GM19328 (cell line): ENCODE results near the gene TBC1D17.

Experiments used
- ATAC-seq: cut with Tn5 transposase; IDR thresholded peaks from one replicate; pipeline ENCODE4 v1.9.1; 2021; ENCODE audit warnings: mild to moderate bottlenecking, moderate library complexity; ENCODE audit not compliant: unreplicated experiment

The TBC1D17 gene

DNA sequence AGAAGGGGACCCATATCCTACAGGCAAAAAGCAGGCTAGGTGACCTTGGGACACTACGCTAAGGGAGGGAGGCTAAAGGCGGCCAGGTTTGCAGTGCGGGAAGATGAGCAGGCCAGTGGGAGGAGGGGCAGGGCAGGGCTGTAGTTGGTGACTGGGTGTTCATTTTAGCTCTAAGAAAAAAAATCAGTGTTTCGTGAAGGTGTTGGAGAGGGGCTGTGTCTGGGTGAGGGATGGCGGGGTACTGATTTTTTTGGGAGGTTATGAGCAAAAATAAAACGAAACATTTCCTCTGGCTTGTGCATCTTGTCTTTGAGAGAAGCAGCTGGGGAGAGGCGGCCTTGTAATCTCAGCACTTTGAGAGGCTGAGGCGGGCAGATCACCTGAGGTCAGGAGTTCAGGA is 56.1 kb downstream of the TBC1D17 start:
- ATAC-seq = no peak

- no peak for ATAC-seq
These were observed 59.0 kb downstream of the TBC1D17 start for GRCh38 chr19:49936549-49936948.

DNA sequence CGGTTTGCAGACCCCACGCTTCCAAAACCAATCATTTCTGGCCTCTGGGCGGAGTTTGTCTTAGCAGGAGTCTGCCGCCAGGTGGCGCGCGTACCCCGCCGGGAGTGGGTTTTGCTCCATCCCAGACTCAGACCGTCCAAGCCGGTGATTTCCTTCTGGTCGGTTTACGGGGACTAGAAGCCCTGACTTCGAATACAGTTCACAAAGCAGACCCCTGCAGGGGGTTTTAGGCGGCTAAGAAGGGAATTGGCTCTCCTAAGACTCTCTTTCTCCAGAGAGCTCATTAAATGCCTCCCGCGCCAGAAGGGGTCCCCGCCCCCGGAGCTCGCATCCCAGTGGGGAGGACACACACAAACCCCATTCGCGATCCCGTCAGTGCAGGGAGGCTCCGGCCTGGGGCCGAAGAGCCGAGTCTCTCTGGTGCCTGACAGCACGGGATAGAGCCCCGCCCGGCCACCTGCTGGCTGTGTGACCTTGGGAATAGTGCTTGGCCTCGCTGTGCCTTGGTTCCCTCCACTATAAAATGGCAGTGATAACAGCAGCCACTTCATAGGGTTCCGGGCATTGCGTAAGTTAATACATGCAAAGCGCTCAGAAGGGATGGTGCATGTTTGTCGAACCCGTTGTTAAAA is 60.4 kb downstream of the TBC1D17 start:
- no peak for ATAC-seq
